ENCODE data around the gene LRRC46.

LRRC46 gene

DNA sequence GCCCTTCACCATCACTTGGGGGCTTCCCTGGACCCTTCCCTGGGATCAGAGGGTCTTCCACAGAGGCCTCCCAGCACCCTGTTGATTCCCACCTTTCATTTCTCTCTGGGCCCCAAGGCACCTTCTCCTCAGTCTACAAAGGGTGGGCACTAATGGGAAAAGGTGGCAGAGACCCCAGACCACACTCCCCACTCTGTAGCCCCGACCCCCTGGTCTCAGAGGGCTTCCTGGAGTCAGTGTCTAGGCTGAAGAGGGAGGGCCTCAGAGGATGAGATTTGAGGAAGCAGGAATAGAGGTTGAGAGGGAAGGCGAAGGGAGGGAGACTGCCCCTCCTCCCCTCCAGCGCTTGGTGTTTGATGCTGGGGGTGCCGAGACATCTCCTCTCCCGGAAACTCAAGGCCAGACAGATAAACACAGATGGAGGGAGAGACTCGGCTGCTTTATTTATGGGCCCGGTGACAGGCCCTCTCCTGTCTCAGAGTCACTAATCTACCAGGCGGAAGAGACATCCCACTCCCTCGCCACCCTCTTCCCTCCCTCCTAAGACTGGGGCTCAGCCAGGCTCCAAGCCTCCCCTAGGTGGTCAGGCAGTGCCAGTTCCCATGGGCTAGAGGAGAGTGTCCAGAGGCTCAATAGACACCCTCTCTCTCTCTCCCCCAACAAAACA is 46.0 kb downstream of the LRRC46 start:
- DNase-seq (ENCODE audit: low read depth): no peak

DNA sequence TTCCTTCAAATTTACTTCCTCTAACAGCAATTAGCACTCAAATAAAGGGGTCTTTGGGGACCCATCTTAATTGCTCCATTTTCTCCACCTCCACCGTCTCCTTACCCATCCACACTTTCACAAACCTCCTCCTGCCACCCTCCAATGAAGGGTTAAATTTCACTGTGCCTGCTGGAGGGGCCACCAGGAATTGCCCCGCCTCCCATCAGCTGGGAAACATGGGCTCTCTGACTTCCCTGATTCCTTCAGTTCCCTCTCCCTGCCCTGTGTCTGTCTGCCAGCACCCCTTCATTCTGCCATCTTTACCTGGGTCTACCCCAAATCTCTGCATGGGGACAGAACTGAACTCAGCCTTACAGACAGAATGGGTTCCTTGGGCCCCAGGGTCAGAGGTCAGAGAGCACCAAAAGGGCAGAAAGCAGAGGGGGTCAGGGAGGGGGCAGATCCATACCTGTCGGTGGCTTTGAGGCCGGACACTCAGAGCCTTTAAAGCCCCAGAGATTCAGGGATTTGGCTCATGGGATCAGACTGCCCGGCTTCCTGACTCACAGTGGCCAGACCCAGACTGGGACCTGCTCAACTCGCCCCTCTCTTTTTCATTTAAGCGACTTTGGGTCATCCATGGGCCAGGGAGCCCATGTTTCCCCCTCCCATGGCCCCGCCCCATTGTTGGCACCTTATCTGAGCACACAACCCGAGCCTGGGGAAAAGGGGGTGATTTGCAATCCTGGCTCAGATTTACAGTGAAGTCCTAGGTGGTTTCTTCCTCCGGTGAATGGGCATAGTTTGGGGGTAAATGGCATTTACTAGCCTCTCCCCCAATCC is 46.9 kb downstream of the LRRC46 start:
- DNase-seq (ENCODE audit: low read depth): no peak

DNA sequence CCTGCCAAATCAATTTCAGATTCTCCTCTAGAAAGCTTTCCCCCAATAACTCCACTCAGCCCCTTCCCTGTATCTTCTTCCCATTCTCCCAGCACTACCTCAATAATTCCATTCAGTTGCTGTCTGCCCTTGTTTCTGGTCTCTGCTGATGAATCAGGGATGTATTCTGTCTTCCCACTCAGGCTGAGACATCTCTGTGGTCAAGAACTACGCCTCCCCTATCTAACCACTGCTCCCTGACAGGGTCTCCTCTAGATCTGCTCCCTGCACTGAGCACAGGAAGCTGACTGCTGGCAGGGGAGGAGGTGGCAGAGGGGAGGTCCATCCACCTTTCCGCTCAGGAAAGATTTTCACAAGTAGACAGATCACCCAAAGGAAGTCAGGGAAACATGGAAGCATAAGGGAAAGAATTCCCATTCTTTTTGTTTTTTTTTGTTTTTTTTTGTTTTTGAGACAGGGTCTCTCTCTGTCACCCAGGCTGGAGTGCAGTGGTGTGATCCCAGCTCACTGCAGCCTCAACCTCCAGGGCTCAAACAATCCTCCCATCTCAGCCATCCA is 47.6 kb downstream of the LRRC46 start:
- DNase-seq (ENCODE audit: low read depth): no peak

DNA sequence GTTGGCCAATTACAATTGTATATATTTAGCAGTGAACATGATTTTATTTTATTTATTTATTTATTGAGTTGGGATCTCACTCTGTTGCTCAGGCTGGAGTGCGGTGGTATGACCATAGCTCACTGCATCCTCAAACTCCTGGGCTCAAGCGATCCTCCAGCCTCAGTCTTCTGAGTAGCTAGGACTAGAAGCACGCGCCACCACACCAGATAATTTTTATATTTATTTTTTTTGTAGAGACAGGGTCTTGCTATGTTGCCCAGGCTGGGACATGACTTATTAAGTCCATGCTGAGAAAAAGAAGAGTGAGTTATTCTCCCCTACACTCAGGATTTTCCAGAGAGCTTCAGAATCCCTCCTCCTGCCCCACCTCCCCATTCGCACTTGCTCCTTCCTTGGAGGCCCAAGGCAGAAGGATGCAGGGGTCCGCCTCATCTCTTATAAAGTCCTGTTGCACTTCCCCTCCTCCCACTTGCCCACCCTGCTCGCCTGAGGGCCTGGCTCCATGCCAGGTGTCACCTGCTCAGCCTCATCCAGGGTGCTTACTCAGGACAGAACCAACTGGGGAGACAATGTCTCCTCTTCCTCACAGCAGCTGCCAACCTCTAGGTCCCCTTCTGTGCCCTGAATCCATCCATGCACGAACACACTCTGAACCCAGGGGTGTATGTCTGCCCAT is 48.4 kb downstream of the LRRC46 start:
- DNase-seq (ENCODE audit: low read depth): no peak

DNA sequence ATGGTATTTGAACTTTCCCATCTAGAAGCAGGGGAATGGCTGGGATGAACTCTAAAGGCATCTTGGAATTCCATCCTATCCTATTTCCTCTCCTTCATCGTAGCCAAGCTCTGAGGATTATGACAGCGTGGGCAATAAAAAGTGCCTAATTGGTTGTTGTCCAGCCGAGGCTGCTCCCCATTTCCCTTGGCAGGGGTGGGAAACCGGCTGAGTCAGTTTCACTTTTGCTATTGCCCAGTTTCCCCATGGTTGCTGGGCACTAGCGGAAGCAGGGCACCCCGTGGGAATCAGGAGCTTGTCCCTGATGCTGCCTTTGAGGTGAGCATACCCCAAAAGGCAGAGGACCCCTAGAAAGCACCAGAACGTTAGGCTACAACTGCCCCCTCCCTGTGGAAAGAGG is 50.8 kb downstream of the LRRC46 start:
- DNase-seq (ENCODE audit: low read depth): no peak

DNA sequence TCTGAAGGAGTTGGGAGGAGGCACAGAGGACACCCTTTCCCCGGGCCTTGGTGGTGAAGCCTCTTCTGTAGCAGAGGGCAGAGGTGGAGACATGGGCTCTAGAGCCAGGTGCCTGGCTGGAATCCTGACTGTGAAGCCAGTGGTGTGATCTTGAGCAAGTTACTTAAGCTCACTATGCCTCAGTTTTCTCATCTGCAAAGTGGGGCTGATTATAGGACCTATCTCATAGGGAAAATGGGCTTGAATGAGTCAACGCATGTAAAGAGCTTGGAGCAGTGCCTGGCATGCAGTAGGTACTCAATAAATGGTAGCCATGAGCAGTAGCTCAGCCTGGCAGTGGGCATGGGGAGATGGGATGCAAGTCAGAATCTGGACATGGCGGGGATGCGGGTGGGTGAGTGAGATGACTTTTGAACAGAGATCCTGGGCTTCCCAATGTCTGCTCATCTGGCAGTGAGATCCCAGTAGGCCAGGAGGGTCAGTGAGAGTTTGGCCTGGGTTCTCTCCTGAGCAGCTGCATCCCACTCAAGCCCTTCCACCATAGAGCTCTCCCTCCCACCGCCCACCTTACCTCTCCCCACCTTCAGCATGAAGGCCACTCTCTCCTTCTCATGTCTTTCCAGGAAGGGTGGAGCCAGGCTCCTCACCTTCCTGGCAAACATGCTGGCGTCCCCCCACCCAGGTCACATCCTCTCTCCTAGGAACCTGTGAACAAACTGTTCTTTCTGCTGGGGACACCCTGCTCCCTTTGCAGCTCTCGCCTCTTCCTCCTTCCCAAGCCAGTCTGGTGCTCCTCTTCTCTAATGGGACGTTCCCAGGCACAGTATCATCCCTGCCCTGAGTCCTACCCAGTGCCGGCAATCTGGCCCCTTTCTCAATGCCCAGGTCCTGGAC is 51.5 kb downstream of the LRRC46 start:
- DNase-seq (ENCODE audit: low read depth): no peak

DNA sequence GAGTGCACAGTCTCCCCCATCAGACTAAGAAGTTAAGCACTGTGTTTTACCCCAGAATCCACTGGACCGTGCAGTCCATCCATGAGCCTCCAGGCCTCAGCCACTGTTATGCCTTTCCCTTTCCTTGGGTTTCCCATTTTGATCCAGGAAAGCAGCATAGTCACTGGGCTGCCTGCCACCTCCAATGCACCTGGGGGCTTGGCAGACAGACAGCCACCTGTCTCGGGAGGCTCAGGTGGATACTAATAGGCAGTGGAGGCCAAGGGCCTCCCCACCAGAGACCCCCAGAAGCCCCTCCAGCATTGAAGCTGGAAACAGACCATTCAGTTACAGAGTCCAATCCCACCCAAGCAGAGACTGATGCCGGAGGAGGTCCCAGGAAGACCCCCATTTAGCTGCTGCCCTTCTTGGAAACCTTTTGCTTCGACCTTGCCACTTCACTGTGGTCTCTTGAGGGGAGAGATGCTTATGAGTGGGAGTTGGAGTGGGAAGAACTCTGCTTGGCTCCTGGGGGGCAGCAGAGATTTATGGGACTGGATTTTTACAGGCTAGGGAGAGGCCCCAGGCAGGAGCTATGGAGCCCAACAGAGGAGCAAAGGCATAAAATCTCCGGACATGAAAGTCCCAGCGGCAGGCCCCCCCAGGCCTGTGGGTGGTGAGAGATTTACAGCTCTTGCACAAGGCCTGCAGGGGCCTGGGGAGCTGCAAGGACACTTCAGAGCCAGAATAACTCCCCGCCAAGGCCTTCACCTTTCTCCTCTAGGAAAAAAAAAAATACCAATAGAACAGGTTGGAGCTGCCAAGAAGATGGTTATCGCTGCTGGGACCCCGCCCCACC is 52.3 kb downstream of the LRRC46 start:
- no peak for DNase-seq (ENCODE audit: low read depth)

DNA sequence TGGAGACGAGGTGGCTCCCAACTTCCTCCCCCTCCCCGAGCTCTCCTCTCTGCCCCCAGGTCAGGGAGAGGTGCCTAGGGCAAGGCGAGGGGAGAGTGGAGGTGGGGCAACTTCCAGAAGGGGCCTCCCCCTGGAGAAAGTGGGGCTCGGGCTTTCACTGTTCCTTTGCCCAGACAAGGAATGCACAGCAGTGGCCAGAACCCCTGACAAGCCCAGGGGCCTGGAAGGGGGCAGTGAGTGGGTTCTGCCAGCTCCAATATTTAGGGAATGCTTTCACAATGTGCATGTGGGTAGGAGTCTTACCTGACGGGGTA is 52.9 kb downstream of the LRRC46 start:
- no peak for DNase-seq (ENCODE audit: low read depth)

DNA sequence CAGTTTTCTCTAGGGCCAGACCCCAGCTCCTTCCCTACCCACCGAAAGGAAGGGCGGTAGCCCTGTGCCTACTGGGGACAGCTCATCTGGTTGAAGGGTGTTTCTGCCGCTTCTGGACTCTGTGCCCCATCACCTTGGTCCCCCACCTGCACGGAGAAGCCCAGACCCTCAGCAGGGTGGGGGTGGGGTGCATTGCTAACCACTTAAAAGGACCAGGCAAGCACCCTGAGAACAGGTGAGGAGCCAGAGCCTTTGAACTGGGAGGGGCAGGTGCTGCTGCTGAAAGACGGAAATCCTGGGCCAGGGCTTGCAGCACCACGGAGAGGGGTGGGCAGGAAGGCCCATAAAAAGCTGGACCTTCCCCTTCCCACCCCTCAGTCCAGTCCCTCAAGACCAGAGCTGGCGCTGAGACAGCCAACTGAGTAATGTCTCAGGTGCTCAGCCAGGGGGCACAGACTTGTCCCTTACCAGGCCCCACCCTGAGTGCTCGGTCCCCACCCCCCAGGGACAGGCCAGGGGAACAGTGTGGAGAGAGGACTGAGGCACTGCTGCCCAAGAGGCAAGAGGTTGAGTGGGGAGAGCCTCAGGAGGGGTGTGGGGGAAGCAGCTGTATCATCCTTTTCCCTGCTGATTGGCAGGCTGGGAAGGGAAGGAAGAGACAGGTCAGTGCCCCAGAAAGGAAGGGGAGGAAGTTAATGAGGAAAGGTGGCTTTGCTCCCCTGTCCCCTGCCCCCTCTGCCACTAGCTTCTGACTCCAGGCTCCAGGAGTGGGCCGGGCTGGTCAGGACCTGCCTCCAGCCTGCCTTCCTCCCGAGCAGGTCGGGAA is 53.6 kb downstream of the LRRC46 start:
- DNase-seq (ENCODE audit: low read depth): no peak

Data from stimulated activated CD8-positive, alpha-beta memory T cell treated with anti-CD3 and anti-CD28 coated beads, Interleukin-4, amount 100 ng/mL, for 24 hours (primary cell).